Uterus (tissue), 2 donors: ENCODE results near the gene RLN1.

ENCODE experiments used
- CTCF ChIP-seq, 4 experiments: fragments of 200-600 bp in 2 of 4; fragments of 450-650 bp in 2 of 4; sonication (generic) in 2 of 4; IDR thresholded peaks; one replicate each; pipeline ENCODE4 v1.5.1; 2016 to 2019; ENCODE audit warnings: antibody characterized with exemption in 4 of 4, mild to moderate bottlenecking in 2 of 4, moderate library complexity in 1 of 4
- POLR2A ChIP-seq, 2 donors: fragments of 450-650 bp; IDR thresholded peaks; one replicate each; pipeline ENCODE4 v1.6.1; 2016; ENCODE audit warnings: antibody characterized with exemption in 2 of 2, mild to moderate bottlenecking in 1 of 2, moderate library complexity in 1 of 2

GRCh38 chr9:5384436-5384835, 44.8 kb upstream of the RLN1 start:
- TF ChIP-seq CTCF (IDR thresholded peaks at IDR 0.05) (no peak), POLR2A (IDR thresholded peaks at IDR 0.05) (no peak)
